Gastrocnemius medialis (tissue), 4 donors: ENCODE results near the gene KEL. TPM values are rescaled to one million over a fixed set of nuclear protein-coding genes. Genes with fewer than 3 reads are reported as not detected.

Source experiments
- ATAC-seq, 2 donors: fragments of 150-250 bp; one replicate each; pipeline ENCODE4 v1.9.1; 2016
- DNase-seq, 2 donors: peaks; one replicate each; pipeline ENCODE4 v3.0.0-alpha.2; 2019
- H3K27ac ChIP-seq, 4 donors: fragments of 200-600 bp; sonication (generic); 1 replicate in 1 of 4; 2 replicates in 3 of 4; pipeline ENCODE4 v1.5.1; 2016 to 2018; ENCODE audit warnings: mild to moderate bottlenecking in 2 of 4, moderate library complexity in 1 of 4
- H3K27me3 ChIP-seq, 3 donors: fragments of 200-600 bp; sonication (generic) in 2 of 3; 1 replicate in 1 of 3; 2 replicates in 2 of 3; pipeline versions ENCODE4 v1.5.1 to v1.6.0; 2016 to 2019; ENCODE audit warnings: mild to moderate bottlenecking in 1 of 3, moderate library complexity in 1 of 3
- H3K36me3 ChIP-seq, 2 donors: fragments of 200-600 bp; sonication (generic) in 1 of 2; one replicate each; pipeline ENCODE4 v1.5.1; 2017 to 2018
- H3K4me1 ChIP-seq, 2 donors: fragments of 200-600 bp; sonication (generic) in 1 of 2; one replicate each; pipeline ENCODE4 v1.5.1; 2016 to 2017; ENCODE audit warnings: mild to moderate bottlenecking in 2 of 2
- H3K4me3 ChIP-seq, 4 donors: fragments of 200-600 bp; sonication (generic) in 3 of 4; 1 replicate in 1 of 4; 2 replicates in 3 of 4; pipeline ENCODE4 v1.5.1; 2016 to 2019; ENCODE audit warnings: mild to moderate bottlenecking in 2 of 4
- H3K9me3 ChIP-seq, 3 donors: fragments of 200-600 bp; sonication (generic) in 2 of 3; 1 replicate in 1 of 3; 2 replicates in 2 of 3; pipeline ENCODE4 v1.5.1; 2016 to 2019
- POLR2A ChIP-seq, 2 donors: fragments of 450-650 bp; IDR thresholded peaks; one replicate each; pipeline ENCODE4 v1.6.1; 2017; ENCODE audit warnings: antibody characterized with exemption in 2 of 2, mild to moderate bottlenecking in 2 of 2, moderate library complexity in 2 of 2
- in situ Hi-C, 4 donors: fragments of 200-750 bp; cut with MboI; loops; one replicate each; pipeline versions ENCODE4 v1.15.0 to v1.8.0; 2017; ENCODE audit warnings: low sequenced_read_pairs in 4 of 4
- intact Hi-C: fragments of 100-400 bp; cut with DNase I; formaldehyde crosslinking; loops from one replicate; pipeline ENCODE4 v1.15.1; 2023; ENCODE audit warnings: low total_unique reads
- total RNA-seq, 4 donors: library from RNA; depleted of rRNA; stranded (reverse); fragments of >200 nt; gene quantifications; one replicate each; pipeline versions ENCODE4 v1.1.0 to v1.2.3, GENCODE V29; 2016
- TF ChIP-seq, protein P1 (sequence below), 5 experiments: fragments of 450-650 bp in 3 of 5; fragments of 200-600 bp in 2 of 5; sonication (generic) in 2 of 5; IDR thresholded peaks in 4 of 5; conservative IDR thresholded peaks in 1 of 5; 1 replicate in 4 of 5; 2 replicates in 1 of 5; pipeline ENCODE4 v1.5.1; 2016 to 2019; ENCODE audit warnings: antibody characterized with exemption in 5 of 5, mild to moderate bottlenecking in 3 of 5, moderate library complexity in 3 of 5

KEL gene
- total RNA-seq, 4 donors from 2014 or later = not detected

DNA sequence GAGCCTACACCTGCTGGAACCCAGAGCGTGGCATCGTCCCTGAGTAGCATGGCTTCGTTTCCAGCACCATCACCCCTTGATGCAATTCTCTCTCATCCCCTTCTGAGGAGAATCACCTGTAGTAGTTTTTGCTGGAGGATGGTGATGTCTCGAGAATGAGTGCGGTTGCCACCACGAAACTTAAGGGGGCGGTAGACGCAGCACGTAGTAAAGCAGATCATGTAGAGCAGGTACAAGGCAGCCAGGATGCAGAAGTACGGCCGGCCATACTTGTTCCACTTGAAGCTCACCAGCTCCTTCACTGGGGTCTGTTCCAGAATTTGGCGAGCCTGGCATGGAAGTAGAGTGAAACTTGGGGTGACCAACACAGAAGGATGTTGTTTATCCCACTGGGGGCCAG, 36.8 kb downstream of the KEL start:
- no peaks in the 10 kb centered on the region for H3K36me3 ChIP-seq
- no peaks in the 10 kb centered on the region for H3K4me1 ChIP-seq
- no peak overlapping the region for H3K4me3 ChIP-seq
- ATAC-seq (no peak), DNase-seq (no peak)
- TF ChIP-seq, protein P1, sequence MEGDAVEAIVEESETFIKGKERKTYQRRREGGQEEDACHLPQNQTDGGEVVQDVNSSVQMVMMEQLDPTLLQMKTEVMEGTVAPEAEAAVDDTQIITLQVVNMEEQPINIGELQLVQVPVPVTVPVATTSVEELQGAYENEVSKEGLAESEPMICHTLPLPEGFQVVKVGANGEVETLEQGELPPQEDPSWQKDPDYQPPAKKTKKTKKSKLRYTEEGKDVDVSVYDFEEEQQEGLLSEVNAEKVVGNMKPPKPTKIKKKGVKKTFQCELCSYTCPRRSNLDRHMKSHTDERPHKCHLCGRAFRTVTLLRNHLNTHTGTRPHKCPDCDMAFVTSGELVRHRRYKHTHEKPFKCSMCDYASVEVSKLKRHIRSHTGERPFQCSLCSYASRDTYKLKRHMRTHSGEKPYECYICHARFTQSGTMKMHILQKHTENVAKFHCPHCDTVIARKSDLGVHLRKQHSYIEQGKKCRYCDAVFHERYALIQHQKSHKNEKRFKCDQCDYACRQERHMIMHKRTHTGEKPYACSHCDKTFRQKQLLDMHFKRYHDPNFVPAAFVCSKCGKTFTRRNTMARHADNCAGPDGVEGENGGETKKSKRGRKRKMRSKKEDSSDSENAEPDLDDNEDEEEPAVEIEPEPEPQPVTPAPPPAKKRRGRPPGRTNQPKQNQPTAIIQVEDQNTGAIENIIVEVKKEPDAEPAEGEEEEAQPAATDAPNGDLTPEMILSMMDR (IDR thresholded peaks at IDR 0.05 in 4 of 5, conservative IDR thresholded peaks at IDR 0.05 in 1 of 5) = no peak
- no peak for TF ChIP-seq POLR2A (IDR thresholded peaks at IDR 0.05)
- in situ Hi-C loops (no loop called here), intact Hi-C loops (no loop called here)
- no peak overlapping the region for H3K27ac ChIP-seq
- no peaks in the 10 kb centered on the region for H3K27me3 ChIP-seq
- H3K9me3 ChIP-seq = no peaks in the 10 kb centered on the region

DNA sequence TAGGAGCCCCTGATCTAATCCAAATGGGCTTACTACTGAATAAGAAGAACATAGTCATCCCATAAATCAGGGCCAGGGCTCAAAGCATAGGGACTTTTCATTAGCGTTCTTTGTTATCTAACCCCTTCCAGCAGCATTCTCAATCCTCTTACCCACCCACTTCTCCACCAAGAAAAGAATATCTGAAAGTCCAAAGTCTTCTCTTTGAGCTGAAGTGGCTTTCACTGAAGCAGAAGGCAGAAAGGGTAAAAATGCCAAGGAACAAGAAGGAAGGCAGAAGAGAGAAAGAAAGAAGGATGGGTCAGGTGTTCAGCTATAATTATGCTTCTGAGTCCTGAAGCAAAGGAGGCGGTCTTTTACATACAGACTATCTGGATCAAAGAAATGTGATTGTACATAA, 38.8 kb downstream of the KEL start:
- DNase-seq (no peak), ATAC-seq (no peak)
- no peaks in the 10 kb centered on the region for H3K4me1 ChIP-seq
- no peaks in the 10 kb centered on the region for H3K27me3 ChIP-seq
- no peaks in the 10 kb centered on the region for H3K9me3 ChIP-seq
- in situ Hi-C loops = no loop called here
- no peaks in the 10 kb centered on the region for H3K36me3 ChIP-seq
- intact Hi-C loops = no loop called here
- no peak overlapping the region for H3K4me3 ChIP-seq
- H3K27ac ChIP-seq = no peak overlapping the region
- TF ChIP-seq POLR2A (IDR thresholded peaks at IDR 0.05) = no peak
- TF ChIP-seq, protein P1 (IDR thresholded peaks at IDR 0.05 in 4 of 5, conservative IDR thresholded peaks at IDR 0.05 in 1 of 5) = no peak

DNA sequence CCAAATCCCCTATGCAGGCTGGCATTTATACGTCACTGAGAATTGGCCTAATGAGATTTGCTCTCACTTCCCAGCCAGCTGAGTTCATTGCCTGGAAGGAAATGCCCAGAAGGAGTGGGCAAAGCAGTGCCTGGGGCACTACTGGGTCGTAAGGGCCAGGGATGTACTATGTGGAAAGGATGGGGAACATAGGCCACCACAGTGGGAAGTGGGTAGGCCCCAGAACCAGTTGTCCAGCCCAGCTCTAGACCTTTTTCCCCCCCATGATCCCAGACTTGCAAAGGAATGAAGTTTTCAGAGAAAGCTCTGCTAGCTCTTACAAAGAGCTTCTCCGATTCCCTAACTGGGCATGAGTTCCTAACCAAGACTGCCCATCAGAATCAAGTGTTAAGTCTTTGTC, 42.5 kb downstream of the KEL start:
- DNase-seq (no peak), ATAC-seq (no peak)
- TF ChIP-seq POLR2A (IDR thresholded peaks at IDR 0.05) = no peak
- TF ChIP-seq, protein P1 (IDR thresholded peaks at IDR 0.05 in 4 of 5, conservative IDR thresholded peaks at IDR 0.05 in 1 of 5) = no peak
- Histone ChIP-seq H3K4me3 (no peak overlapping the region), H3K9me3 (no peaks in the 10 kb centered on the region), H3K27ac (no peak overlapping the region), H3K27me3 (no peaks in the 10 kb centered on the region), H3K4me1 (no peaks in the 10 kb centered on the region), H3K36me3 (no peaks in the 10 kb centered on the region)
- in situ Hi-C loops = no loop called here
- intact Hi-C loops = no loop called here

DNA sequence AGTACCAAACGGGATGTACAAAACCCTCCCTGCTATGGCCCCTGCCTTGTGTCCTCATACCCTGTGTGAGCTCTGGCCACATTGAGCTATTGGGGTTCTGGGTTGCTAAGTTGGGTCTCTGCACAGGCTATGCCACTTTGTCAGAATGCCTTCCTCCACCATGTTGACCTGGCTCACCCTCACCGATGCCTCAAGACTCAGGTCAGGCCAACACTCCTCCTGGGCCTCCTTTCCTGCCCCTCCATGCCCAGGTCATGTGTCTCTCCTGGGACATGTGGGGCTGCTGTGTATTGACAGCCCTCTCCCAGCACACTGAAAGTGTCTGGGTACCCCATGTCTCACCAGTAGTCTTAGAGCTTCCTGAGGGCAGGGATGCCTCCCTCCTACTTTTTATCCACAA, 43.3 kb downstream of the KEL start:
- in situ Hi-C loops = no loop called here
- TF ChIP-seq, protein P1 (IDR thresholded peaks at IDR 0.05 in 4 of 5, conservative IDR thresholded peaks at IDR 0.05 in 1 of 5) = no peak
- no peak for TF ChIP-seq POLR2A (IDR thresholded peaks at IDR 0.05)

DNA sequence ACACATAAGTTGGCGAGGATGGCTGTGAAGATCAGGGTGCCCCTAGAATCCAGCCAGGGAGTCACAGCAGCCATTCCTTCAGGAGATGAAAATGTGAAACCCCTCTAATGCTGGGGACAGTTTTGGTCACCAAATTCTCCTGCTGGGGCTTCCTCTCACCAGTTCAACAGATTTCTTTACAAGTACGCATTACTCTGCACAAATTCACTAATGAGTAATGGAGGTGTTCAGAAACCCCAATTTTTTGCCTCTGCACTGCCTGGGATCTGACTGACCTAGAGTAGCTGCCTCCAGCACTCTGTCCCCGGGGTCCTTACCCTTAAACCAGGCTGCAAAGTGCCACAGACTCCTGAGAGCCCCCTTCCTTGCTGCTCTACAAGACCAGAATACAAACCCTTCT, 44.7 kb downstream of the KEL start:
- H3K9me3 ChIP-seq = no peaks in the 10 kb centered on the region

More for the DNA sequence above, 43.3 kb downstream of the KEL start:
- H3K36me3 ChIP-seq = no peaks in the 10 kb centered on the region
- H3K27me3 ChIP-seq = no peaks in the 10 kb centered on the region
- intact Hi-C loops = no loop called here
- H3K4me1 ChIP-seq = no peaks in the 10 kb centered on the region
- no peak overlapping the region for H3K27ac ChIP-seq
- H3K4me3 ChIP-seq = no peak overlapping the region
- DNase-seq (no peak), ATAC-seq (no peak)
- no peaks in the 10 kb centered on the region for H3K9me3 ChIP-seq

More for the DNA sequence above, 44.7 kb downstream of the KEL start:
- Histone ChIP-seq H3K4me1 (no peaks in the 10 kb centered on the region), H3K27ac (no peak overlapping the region), H3K4me3 (no peak overlapping the region), H3K36me3 (no peaks in the 10 kb centered on the region), H3K27me3 (no peaks in the 10 kb centered on the region)
- in situ Hi-C loops (no loop called here), intact Hi-C loops (no loop called here)
- DNase-seq (no peak), ATAC-seq (no peak)
- no peak for TF ChIP-seq POLR2A (IDR thresholded peaks at IDR 0.05)
- TF ChIP-seq, protein P1 (IDR thresholded peaks at IDR 0.05 in 4 of 5, conservative IDR thresholded peaks at IDR 0.05 in 1 of 5) = no peak
